ENCODE measurements around the gene RANBP17.
"Not testable (repeated sequence)": the region's sequence is repeated elsewhere in the genome, so short reads cannot be mapped to it uniquely, and the experiment has no call there.

The RANBP17 gene

DNA sequence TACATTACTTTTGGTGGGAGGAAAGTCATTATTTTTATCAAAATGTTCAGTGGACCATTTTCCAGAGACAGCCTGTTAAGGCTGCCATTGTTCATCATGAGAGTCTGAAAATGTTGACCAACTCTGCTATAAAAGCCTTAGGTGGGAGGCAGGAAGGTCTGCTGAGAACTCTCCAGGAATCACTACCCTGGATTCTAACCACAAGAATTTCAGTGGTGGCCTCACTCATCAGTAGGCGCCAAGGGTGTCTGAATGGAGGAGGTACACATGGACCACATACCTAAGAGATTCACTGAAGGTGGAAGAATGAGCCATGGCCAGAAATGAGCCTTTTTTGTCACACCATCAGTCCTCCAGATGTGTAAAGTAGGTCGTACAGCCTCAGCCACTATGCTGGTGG lies 426.2 kb downstream of the RANBP17 start:
- DNase-seq (ENCODE audit: low read depth in 1 of 2, low spot score in 1 of 2), result no peak

DNA sequence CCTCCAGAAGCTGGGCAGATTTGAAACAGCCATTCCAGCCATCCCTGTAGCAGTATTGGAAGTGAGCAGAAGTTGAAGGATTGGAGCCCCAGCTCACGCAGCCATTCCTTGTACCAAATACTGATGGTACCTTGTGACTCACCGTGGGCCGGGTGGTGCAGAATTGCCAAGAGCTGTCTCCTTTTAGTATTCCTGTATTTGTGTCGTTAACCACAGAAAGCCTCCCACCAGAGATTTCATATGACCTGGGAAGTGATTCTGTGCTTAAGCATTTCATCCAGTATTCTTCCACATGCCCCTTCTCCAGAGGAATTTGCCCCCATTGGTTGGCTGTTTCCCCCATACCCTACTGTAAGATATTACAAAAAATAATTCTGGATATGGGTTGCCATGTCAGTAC lies 429.6 kb downstream of the RANBP17 start:
- no peak for DNase-seq (ENCODE audit: low read depth in 1 of 2, low spot score in 1 of 2)

DNA sequence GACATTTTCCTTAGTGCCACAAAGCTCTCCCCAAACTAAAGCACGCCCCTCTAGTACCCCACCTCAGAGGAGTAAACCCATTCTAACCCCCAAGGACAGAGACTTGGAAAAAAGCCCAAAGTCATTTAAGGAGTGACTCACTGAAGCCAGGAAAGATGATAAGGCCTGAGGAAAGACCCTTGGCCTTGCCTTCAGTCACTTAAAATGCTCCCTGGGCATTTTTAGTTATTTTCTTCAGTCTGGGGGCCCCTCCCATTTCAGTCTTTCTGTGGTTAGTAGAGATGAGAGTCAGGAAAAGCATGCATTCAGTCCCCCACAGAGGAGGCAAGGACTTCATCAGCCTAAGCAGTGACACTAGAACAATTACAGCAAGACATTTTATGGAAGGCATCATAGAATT lies 433.5 kb downstream of the RANBP17 start:
- DNase-seq (ENCODE audit: low read depth in 1 of 2, low spot score in 1 of 2), result no peak

DNA sequence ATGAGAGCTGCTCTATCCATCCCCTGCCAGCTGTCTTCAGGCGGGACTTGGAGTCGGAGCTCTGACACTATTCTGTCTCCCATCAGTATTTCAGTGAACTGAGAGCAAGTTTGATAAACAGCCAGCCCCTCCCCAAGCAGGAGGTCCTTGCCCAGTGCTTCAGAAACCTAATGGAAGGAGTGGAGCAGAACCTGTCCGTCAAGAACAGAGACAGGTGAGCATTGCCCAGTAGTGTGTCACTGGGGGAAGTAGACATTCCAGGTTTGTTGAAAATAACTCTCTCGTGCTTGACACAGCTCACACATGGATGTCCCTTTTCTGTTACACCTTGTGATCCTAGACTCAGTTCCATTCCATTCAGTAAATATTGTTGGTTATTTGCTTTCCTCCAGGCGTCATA lies 434.0 kb downstream of the RANBP17 start:
- no peak for DNase-seq (ENCODE audit: low read depth in 1 of 2, low spot score in 1 of 2)

DNA sequence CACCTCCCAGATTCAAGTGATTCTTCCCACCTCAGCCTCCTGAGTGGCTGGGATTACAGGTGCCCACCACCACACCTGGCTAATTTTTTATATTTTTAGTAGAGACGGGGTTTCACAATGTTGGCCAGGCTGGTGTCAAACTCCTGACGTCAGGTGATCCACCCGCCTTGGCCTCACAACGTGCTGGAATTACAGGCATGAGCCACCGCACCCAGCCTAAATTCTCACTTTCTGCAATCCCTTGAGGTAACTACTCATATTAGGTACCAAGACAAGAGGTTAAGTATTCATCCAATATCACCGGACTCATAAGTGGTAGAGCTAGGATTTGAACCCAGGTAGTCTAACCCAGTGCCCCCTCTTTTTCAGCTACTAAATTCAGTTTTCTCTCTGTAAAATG lies 436.1 kb downstream of the RANBP17 start:
- DNase-seq (ENCODE audit: low read depth in 1 of 2, low spot score in 1 of 2), result not testable (repeated sequence)

DNA sequence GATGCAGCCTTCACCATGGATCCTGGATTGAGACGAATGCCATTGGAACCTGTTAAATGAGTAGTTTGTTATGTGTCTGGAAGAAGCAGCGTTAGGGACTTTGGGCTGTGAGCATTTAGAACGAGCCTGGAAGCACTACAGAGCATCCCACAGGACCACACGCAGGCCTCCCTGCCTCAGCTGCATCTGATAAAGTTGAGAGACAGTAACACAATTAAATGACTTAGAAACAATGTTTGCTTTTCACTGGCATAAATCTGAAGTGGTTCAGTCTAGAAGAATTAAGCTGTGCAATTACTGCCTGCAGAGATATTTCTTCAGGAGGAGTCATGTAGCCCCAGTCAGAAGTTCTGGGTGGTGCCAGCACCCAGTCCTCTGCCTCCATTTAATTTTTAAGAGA lies 437.4 kb downstream of the RANBP17 start:
- no peak for DNase-seq (ENCODE audit: low read depth in 1 of 2, low spot score in 1 of 2)

DNA sequence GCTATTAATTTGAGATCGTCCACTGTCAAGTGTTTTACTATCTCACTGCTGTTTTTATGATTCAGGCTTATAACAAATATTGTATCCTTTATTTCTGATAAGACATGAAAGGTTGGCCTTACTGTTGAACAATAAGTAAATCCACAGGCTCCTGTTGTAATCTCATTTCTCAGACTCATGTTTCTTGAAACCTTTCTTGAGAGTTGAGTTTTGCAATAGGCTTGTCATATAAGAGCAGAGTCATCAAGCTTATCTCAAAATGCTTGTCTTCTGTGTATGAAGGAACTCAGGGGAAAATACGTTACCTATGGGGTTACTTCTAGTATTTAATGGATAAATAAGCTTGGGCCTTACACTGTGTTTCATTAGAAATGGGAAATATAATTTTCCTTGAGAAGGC lies 438.0 kb downstream of the RANBP17 start:
- DNase-seq (ENCODE audit: low read depth in 1 of 2, low spot score in 1 of 2), result no peak

DNA sequence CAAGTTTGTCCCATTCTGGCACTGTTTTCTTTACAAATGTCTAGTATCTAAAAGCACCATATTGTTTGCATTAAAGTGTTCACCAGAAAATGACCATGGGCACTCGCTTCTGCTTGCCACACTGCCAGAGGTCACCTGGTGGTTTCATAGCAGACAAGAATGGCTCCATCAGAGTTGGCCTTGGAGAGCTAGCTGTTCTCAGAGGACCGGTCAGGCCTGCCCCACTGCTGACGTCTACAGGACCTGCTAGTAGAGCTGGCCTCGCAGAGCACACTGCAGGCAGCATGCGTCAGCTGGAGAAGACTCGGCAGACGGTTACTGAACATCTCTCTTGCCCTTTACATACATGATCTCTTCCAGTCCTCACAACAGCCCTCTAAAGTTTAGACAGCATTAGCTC lies 438.5 kb downstream of the RANBP17 start:
- DNase-seq (ENCODE audit: low read depth in 1 of 2, low spot score in 1 of 2), result no peak

DNA sequence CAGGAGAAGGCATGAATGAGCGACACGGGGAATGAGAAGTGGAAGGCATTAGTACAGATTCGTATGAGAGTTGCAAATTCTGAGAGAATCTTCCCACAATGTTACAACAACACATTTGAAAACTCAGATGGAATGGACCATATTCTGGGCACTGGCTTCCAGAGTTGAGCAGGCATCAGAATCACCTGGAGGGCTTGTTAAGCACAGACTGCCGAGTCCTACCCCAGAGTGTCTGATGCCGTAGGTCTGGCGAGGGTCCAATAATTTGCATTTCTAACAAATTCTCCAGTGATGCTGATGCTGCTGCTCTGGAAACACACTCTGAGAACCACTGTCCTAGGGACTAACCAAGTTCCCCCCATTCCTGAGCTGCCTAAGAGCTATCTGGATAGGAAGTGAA lies 444.3 kb downstream of the RANBP17 start:
- no peak for DNase-seq (ENCODE audit: low read depth in 1 of 2, low spot score in 1 of 2)

DNA sequence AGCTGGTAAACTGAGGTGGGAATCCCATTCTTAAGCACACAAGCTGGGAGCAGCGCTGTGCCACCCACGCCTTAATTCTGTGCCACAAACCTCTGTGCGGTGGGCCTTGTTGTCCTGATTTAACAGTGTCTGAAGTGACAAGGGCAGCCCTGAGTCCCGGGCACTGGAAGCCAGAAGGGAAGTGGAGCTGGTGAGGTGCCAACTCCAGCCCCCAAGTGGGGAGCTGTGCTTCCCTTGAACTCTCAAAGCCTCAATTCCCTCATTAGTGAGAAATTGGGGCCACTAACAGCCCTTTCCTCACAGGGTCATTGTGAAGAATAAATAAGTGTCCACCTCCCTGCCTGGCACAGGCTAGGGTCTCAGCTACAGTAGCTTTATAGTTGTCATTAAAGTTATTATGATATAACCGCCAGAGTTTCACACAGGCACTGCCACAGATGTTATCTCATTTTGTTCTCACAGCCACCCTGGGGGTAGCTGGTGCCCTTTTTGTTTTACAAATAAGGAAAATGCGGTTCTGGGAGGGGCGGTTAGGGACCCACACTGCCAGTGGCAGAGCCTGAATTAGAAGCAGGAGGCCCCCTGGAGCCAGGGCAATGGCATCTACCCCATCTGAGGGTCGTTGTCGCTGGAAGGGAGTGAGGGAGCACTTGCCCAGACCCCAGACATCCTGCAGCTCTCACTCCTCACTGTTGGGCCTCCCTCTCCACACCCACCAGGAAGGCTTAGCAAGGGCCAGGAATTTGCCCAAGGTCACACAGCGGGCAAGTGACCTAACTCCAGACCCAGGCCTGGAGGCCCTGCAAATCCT lies 445.2 kb downstream of the RANBP17 start:
- DNase-seq (ENCODE audit: low read depth in 1 of 2, low spot score in 1 of 2), result no peak

DNA sequence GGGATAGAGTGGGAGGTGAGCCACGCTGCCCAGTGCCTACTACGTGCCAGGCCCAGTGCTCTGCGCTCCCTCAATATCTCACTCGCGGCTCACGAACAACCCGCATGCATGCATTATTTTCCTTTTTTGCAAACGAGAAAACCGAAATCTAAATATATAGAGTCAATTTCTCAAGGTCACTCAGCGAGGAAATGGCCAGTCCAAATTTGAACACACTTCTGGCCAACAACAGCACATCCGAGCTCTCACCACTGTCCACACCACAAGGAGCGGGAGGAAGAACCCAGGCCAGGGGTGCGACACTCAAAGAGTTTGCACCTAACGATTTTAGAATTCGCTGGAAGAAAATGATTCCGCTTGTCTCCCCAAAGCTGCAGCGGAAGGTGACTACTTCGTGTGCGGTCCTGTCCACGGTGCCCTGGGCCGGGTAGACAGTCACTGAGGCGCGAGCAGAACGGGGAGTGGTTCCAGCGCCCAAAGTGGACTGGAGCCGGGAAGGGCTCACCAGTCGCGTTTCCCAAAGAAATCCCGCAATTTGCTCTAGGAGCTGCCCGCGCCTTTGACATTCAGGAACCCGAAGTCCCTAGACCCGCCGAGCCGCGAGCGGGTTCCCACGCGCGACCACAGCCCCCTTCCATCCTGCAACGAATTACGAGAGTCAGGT lies 446.1 kb downstream of the RANBP17 start:
- DNase-seq (ENCODE audit: low read depth in 1 of 2, low spot score in 1 of 2), result no peak

DNA sequence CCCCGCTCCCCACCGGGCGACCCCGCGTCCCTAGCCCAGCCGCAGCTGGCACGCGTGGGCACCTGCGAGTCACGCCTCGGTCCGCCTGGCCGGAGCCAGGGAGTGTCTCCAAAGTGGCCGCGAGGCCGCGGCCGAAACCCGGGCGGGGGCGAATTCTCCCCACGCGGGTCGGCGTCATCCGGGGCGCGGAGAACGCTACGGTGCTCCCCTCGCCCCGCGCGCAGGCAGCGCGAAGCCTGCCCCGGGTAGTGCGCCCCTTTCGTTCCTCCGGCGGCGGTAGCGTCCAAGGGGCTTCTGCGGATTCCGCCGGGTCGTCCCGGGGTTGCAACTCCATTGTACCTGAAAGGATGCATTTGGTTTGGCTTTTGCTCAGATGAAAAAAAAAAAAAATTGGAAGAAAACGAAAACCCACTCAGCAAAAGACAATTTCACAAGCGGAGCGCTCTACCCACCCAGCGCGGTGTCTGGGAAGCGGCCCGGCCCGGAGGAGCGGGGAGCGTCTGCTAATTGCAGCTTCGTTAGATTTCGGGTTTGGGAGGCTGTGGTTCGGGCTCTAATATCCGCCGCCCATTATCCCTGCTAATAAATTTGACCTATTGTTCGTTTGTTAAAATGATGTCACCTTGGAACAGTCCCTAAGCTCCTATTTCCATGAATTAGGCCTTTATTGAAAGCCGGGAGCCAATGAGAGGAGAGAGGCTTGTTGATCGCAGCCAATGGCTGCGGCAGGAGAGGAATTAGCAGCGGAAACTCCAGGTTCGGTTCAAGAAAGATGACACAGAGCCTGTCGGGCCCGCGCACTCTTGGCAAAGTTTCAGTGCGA lies 446.8 kb downstream of the RANBP17 start, which contains the start of gene TLX3:
TLX3 (plus strand) TSS at position 796 of the 823 bp plus-strand sequence. CDS start 118 bp downstream, outside the sequence.
- DNase-seq (ENCODE audit: low read depth in 1 of 2, low spot score in 1 of 2), result no peak

DNA sequence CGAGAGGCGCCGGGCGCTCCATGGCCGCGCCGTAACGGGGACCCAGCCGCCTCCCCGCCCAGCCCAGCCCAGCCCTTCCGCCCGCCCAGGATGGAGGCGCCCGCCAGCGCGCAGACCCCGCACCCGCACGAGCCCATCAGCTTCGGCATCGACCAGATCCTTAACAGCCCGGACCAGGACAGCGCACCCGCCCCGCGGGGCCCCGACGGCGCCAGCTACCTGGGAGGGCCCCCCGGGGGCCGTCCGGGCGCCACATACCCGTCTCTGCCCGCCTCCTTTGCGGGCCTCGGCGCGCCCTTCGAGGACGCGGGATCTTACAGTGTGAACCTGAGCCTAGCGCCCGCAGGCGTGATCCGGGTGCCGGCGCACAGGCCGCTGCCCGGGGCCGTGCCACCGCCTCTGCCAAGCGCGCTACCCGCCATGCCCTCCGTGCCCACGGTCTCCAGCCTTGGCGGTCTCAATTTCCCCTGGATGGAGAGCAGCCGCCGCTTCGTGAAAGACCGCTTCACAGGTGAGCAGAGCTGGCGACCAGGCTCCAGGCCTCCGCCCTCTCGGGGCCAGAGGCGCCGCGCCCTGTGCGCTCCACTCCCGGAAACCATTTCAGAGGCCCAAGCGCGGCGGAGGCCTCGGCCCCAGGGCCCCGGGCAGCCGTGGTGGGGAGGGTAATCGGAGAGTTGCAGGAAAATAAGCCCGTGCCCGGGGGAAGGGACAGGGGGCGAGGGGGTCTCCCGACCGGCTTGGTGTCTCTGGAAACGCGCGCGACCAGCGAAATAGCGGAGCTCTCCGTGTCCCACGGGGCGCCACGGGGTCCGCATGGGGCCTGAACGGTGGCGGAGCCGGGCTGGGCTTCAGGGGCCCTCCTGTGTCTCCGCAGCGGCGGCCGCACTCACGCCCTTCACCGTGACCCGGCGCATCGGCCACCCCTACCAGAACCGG lies 447.7 kb downstream of the RANBP17 start:
- no peak for DNase-seq (ENCODE audit: low read depth in 1 of 2, low spot score in 1 of 2)

DNA sequence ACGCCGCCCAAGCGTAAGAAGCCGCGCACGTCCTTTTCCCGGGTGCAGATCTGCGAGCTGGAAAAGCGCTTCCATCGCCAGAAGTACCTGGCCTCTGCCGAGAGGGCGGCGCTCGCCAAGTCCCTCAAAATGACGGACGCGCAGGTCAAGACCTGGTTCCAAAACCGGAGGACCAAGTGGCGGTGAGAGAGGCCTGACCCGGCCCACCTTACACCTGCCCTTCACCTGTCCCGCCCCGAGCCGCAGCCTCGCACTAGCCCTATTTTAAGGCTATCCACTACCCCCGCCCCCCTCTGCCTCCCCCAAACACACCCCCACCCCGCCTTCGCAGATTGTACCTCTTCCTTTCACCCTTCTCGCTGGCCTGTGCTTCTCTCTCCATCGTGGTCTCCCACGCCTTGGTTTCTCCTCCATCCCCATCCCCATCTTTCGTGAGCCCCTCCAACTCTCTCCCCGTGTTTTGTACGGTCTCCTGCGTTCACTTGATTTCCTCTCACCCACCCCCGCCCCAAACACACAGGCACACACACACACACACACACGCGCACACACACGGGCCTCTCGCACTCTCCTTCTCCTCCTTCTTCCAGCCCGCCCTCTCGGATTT lies 448.5 kb downstream of the RANBP17 start:
- DNase-seq (ENCODE audit: low read depth in 1 of 2, low spot score in 1 of 2), result no peak

DNA sequence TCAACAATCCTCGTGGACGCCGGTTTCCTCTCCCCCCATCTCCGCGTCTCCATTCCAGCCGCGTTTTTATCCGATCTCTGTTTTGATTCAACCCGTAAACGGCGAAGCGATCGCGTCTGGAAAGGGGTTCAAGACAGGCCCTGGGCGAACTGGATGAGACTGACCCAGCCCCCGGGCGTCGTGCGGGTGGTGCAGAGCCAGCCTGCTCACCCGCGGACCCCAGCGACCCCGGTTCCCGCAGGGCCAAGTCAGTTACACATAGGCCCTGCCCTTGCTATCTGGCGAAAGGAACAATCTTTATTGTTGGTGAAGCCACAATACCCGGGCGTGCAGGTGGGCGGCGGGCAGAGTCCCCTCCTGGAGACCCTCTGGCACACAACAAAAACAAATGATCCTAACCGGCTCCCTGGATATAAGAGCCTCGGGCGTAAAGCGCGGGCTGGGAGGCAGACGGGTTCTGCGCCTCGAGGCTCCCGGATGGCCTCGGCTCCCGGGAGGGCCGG lies 449.1 kb downstream of the RANBP17 start:
- no peak for DNase-seq (ENCODE audit: low read depth in 1 of 2, low spot score in 1 of 2)

DNA sequence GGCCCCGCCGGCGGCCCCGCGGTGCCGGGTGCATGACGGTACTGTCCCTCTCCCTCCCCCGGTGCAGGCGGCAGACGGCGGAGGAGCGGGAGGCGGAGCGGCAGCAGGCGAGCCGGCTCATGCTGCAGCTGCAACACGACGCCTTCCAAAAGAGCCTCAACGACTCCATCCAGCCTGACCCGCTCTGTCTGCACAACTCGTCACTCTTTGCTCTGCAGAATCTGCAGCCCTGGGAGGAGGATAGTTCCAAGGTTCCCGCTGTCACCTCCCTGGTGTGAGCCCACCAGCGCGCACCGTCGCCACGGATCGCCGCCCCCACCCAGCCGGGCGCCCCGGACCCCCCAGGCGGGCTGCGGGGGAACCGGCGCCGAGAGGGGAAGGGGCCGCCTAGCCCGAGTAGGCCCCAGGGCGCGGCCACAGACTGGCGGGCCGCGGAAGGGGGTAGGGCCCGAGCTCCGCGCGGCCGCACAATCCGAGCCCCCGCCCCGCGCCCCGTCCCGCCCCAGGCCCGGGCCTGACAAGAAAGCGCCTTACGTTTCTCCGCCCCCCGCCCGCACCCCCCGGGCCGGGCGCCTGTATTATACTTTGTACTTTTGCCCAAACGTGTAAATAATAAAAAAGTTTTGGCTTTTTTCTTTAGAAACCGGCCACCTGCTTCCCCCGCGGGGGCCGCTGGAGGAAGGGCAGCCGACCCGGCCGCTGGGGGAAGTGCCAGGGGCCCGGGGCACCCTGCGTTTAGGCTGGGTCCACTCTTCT lies 449.7 kb downstream of the RANBP17 start:
- DNase-seq (ENCODE audit: low read depth in 1 of 2, low spot score in 1 of 2), result no peak

DNA sequence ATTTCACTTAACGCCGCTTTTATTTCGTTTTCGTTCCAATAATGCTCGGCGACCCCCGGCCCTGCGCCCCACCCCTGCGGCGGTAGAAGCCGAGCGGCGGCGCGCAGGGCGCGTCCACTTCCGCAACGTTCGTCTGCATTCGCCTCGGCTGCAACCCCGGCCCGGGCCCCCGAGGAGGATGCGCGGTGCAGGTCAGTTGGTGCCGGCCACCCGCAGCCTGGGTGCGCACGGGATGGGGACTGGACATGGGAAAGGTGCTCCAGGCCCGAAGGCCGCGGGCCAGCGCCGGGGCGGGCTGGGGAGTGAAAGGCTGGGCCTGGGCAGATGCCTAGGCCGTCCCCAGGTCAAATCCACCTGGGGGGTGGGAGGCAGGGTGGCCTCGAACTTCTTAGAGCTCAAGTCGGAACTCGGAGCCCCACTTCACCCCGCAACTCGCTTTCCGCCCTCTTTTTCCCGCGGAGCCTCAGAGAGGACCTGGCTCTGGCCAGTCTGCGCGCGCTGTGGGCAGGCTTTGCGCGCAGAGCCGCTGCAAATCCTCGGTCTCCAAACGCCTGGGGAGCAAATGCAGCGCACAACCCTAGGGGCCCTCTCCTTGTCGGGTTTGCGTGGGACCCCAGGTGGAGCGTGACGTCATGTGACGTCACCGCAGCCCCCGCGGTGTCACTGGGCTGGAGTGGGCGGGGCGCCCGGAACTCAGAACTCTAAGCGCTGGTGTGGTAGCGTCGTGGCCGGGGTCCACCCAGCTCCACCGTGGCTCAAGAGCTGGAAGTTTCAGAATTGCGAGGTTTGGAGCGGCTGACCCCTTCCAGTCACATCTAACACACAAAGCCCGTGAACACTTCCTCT lies 450.5 kb downstream of the RANBP17 start:
- no peak for DNase-seq (ENCODE audit: low read depth in 1 of 2, low spot score in 1 of 2)

DNA sequence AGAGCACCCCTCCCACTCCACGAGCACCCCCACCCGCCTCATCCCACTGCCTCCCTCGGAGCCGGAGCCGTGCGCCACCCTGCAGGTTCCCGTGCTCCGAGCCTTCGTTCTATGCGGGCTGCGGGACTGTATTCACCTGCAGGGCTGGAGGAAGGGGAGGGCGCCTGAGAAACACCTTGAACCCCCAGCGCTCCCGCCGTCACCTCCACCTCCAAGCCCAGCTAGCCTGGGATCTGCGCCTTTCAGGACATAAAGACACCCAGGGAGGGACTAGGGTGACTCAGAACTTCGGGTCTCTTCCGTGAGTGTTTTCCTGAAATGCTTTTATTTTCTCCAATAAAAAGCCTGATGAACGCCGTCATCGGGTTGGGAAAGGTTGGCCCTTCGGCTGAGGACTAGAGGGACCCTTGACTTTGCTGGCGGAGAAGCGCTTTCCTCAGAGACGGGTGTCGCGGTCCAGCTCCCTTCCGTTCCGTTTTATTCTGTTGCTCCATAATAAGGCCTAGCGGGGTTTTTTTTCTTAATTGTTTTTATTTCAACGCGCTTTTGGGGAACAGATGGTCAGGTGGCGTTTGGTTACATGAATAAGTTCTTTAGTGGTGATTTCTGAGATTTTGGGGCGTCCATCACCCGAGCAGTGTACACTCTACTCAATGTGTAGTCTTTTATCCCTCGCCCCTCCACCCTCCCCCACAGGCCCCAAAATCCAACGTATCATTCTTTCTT lies 451.8 kb downstream of the RANBP17 start:
- DNase-seq (ENCODE audit: low read depth in 1 of 2, low spot score in 1 of 2), result no peak
